Fibroblast of lung (primary cell): Measurements from ENCODE around the gene SNX3. TPM values are rescaled to one million over a fixed set of nuclear protein-coding genes. Genes with fewer than 3 reads are reported as not detected.

Experiments used
- DNase-seq, 2 donors: peaks; one replicate each; pipeline versions ENCODE4 v3.0.0 to v3.0.0-alpha.2; 2010; ENCODE audit warnings: low read depth in 2 of 2
- H2AFZ ChIP-seq: 2 replicates; pipeline ENCODE4 v1.5.1; 2012; ENCODE audit warnings: low read length, control low read depth, inconsistent platforms
- H3K27ac ChIP-seq: 2 replicates; pipeline ENCODE4 v1.5.1; 2011; ENCODE audit warnings: low read length, control low read depth; ENCODE audit not compliant: insufficient read depth
- H3K27me3 ChIP-seq: 2 replicates; pipeline ENCODE4 v1.5.1; 2011; ENCODE audit warnings: mild to moderate bottlenecking, low read length; ENCODE audit not compliant: control insufficient read depth, insufficient read depth
- H3K36me3 ChIP-seq: 2 replicates; pipeline ENCODE4 v1.5.1; 2011; ENCODE audit warnings: low read length; ENCODE audit not compliant: control insufficient read depth, insufficient read depth
- H3K4me1 ChIP-seq: 2 replicates; pipeline ENCODE4 v1.5.1; 2011; ENCODE audit warnings: low read length; ENCODE audit not compliant: control insufficient read depth, insufficient read depth; ENCODE audit errors: extremely low read depth
- H3K4me2 ChIP-seq: 2 replicates; pipeline ENCODE4 v1.5.1; 2011; ENCODE audit warnings: low read length, control low read depth; ENCODE audit not compliant: insufficient read depth; ENCODE audit errors: extremely low read depth
- H3K4me3 ChIP-seq, 4 experiments: fragments of 200-600 bp in 1 of 4; sonication (generic) in 1 of 4; replicated peaks in 1 of 4; 2 replicates each; pipeline ENCODE4 v1.5.1; 2011 to 2016; ENCODE audit warnings: low read length in 4 of 4, low read depth in 3 of 4, mild to moderate bottlenecking in 3 of 4, control low read depth in 2 of 4, inconsistent platforms in 1 of 4, mixed read lengths in 1 of 4; ENCODE audit not compliant: insufficient read depth in 1 of 4; ENCODE audit errors: control extremely low read depth in 1 of 4
- H3K79me2 ChIP-seq: 2 replicates; pipeline ENCODE4 v1.5.1; 2012; ENCODE audit warnings: mild to moderate bottlenecking, low read length, inconsistent platforms; ENCODE audit not compliant: control insufficient read depth, insufficient read depth
- H3K9ac ChIP-seq: 2 replicates; pipeline ENCODE4 v1.5.1; 2011; ENCODE audit warnings: mild to moderate bottlenecking, low read length, control low read depth; ENCODE audit not compliant: insufficient read depth
- H3K9me3 ChIP-seq: 2 replicates; pipeline ENCODE4 v1.5.1; 2012; ENCODE audit warnings: low read depth, low read length; ENCODE audit not compliant: control insufficient read depth, insufficient read depth
- H4K20me1 ChIP-seq: 2 replicates; pipeline ENCODE4 v1.5.1; 2011; ENCODE audit warnings: low read length; ENCODE audit not compliant: control insufficient read depth, insufficient read depth; ENCODE audit errors: extremely low read depth
- EZH2 ChIP-seq: IDR thresholded peaks from 2 replicates; pipeline ENCODE4 v1.5.1; 2012; ENCODE audit warnings: low read length, control low read depth, mild to moderate bottlenecking; ENCODE audit errors: missing control alignments
- polyA plus RNA-seq, 2 donors: library from polyadenylated mRNA; depleted of rRNA in 1 of 2; stranded (reverse) in 1 of 2; unstranded in 1 of 2; fragments of >200 nt; gene quantifications; 2 replicates each; pipeline ENCODE4 v1.2.1, GENCODE V29; 2011 to 2012; ENCODE audit warnings: missing spikeins in 1 of 2
- total RNA-seq: library from RNA; depleted of rRNA; stranded (reverse); fragments of >200 nt; gene quantifications from 2 replicates; pipeline ENCODE4 v1.2.1, GENCODE V29; 2014
- TF ChIP-seq, protein P1 (sequence below), 2 donors: IDR thresholded peaks in 1 of 2; conservative IDR thresholded peaks in 1 of 2; 1 replicate in 1 of 2; 2 replicates in 1 of 2; pipeline ENCODE4 v1.5.1; 2011 to 2012; ENCODE audit warnings: low read length in 2 of 2, control low read depth in 1 of 2, inconsistent platforms in 1 of 2, low read depth in 1 of 2, mild to moderate bottlenecking in 1 of 2

Gene SNX3
- total and polyA plus RNA-seq, 2 donors (not counting 1 experiment from before 2014, with no cell fraction given), result 209 to 428 TPM

- Histone ChIP-seq H3K4me1 (no peaks in the 10 kb centered on the region), H3K27me3 (no peaks in the 10 kb centered on the region), H3K36me3 (no peaks in the 10 kb centered on the region), H3K9me3 (no peaks in the 10 kb centered on the region), H2AFZ (no peak overlapping the region), H3K9ac (no peak overlapping the region), H3K27ac (no peak overlapping the region), H3K4me3 (no peak overlapping the region), H3K4me2 (no peak overlapping the region), H3K79me2 (peaks cover 70% of the 10 kb centered on the region), H4K20me1 (no peaks in the 10 kb centered on the region)
- no peak for DNase-seq
- TF ChIP-seq EZH2, result no peak
- TF ChIP-seq, protein P1, sequence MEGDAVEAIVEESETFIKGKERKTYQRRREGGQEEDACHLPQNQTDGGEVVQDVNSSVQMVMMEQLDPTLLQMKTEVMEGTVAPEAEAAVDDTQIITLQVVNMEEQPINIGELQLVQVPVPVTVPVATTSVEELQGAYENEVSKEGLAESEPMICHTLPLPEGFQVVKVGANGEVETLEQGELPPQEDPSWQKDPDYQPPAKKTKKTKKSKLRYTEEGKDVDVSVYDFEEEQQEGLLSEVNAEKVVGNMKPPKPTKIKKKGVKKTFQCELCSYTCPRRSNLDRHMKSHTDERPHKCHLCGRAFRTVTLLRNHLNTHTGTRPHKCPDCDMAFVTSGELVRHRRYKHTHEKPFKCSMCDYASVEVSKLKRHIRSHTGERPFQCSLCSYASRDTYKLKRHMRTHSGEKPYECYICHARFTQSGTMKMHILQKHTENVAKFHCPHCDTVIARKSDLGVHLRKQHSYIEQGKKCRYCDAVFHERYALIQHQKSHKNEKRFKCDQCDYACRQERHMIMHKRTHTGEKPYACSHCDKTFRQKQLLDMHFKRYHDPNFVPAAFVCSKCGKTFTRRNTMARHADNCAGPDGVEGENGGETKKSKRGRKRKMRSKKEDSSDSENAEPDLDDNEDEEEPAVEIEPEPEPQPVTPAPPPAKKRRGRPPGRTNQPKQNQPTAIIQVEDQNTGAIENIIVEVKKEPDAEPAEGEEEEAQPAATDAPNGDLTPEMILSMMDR (conservative IDR thresholded peaks at IDR 0.05 in 1 of 2, IDR thresholded peaks at IDR 0.05 in 1 of 2; ENCODE audit: low read depth in 1 of 2, low read length in 2 of 2), result no peak
Observed at GRCh38 chr6:108254433-108255410, 6.1 kb downstream of the SNX3 start.

DNA sequence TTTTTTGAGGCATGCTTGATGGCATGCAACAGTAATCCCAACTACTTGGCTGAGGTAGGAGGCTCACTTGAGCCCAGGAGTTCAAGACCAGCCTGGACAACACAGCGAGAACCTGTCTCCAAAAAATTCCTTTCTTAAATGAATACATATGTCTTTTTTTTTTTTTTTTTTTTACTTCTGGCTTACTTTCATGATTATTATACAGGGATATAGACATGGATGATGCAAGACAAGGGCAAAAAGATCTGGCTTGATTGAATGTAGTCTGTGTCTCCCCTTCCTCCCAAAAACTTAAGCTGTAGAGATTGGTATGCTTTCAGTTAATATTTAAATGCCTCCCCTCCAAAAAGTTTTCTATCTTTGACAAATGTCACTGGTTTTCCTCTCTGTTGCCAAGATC lies 7.6 kb downstream of the SNX3 start:
- no peak for TF ChIP-seq EZH2
- TF ChIP-seq, protein P1 (conservative IDR thresholded peaks at IDR 0.05 in 1 of 2, IDR thresholded peaks at IDR 0.05 in 1 of 2; ENCODE audit: low read depth in 1 of 2, low read length in 2 of 2), result no peak
- H3K4me3 ChIP-seq, result no peak overlapping the region
- H3K79me2 ChIP-seq, result peaks cover 62% of the 10 kb centered on the region
- H4K20me1 ChIP-seq, result no peaks in the 10 kb centered on the region
- H3K27ac ChIP-seq, result no peak overlapping the region
- peak in 1 of 2 donors; percentile 12 for DNase-seq
- no peaks in the 10 kb centered on the region for H3K27me3 ChIP-seq
- H3K36me3 ChIP-seq, result no peaks in the 10 kb centered on the region
- no peak overlapping the region for H3K4me2 ChIP-seq
- no peaks in the 10 kb centered on the region for H3K4me1 ChIP-seq
- H2AFZ ChIP-seq, result no peak overlapping the region
- H3K9me3 ChIP-seq, result no peaks in the 10 kb centered on the region
- no peak overlapping the region for H3K9ac ChIP-seq

GRCh38 chr6:108252055-108252454 lies 8.8 kb downstream of the SNX3 start:
- Histone ChIP-seq H4K20me1 (no peaks in the 10 kb centered on the region), H3K36me3 (no peaks in the 10 kb centered on the region), H3K27ac (no peak overlapping the region), H3K9ac (no peak overlapping the region), H3K9me3 (no peaks in the 10 kb centered on the region), H2AFZ (no peak overlapping the region), H3K79me2 (peaks cover 60% of the 10 kb centered on the region), H3K4me2 (no peak overlapping the region), H3K4me1 (no peaks in the 10 kb centered on the region), H3K4me3 (no peak overlapping the region), H3K27me3 (no peaks in the 10 kb centered on the region)
- no peak for DNase-seq
- TF ChIP-seq, protein P1 (conservative IDR thresholded peaks at IDR 0.05 in 1 of 2, IDR thresholded peaks at IDR 0.05 in 1 of 2; ENCODE audit: low read depth in 1 of 2, low read length in 2 of 2), result no peak
- no peak for TF ChIP-seq EZH2
